Stimulated activated CD8-positive, alpha-beta memory T cell treated with anti-CD3 and anti-CD28 coated beads, Interleukin-2, amount 100 ng/mL, for 48 hours (primary cell): Measurements from ENCODE around the gene CDC42BPA.
"Not testable (repeated sequence)": the region's sequence is repeated elsewhere in the genome, so short reads cannot be mapped to it uniquely, and the experiment has no call there.

Experiments
- DNase-seq, 2 donors: peaks; one replicate each; pipeline ENCODE4 v3.0.0-alpha.2; 2020; ENCODE audit warnings: low read depth in 2 of 2

CDC42BPA gene

GRCh38 chr1:227308367-227309336 is 9.6 kb downstream of the CDC42BPA start:
- no peak for DNase-seq

DNA sequence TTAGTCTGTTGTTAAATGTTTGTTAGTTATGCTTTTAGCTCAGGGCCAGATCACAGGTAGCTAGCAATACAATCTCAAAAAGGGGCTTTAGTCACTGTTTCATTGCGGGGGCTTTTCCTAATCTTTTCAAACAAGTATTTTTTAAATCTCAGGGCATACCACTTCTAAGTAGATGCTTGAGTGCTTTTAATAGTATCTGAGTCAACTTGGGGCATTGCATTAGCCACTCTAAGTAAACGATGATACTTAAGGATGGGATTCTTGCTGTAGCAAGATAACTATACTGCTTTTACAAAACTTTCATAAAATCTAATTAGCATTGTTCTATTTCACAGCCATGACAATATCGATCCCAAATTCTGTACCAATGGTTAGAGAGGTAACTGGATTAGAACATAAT is 11.6 kb downstream of the CDC42BPA start:
- no peak for DNase-seq

DNA sequence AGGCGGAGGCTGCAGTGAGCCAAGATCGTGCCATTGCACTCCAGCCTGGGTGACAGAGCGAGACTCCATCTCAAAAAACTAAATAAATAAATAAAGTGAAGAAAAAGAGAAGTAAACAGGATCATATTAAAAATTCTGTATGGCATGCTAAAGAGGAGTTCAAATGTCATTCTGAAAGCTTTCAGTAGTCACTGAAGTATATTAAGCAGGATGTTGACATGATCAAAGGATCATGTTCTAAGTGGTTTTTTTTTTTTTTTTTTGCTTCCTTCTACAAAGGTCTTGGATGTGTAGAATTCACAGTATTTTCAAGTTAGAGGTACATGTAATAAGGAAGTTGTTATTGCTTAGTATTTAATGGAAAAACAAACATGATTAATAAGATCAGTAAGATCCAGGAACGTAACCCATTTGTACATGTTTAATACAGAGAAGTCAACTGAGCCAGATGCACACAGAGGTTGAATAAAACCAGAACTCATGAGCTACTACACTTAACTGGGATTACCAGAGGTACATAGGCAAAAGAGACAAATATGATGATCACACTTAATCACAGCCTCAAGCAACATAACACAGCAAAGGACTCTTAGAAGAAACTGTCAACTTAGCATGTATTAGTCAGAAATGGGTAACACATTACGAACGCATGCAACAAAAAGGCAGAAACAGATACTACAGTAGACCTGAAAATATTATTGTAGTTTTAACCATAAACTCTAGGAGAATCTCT is 12.2 kb downstream of the CDC42BPA start:
- DNase-seq = no peak

- DNase-seq = no peak
Observed at GRCh38 chr1:227304665-227305064, 13.6 kb downstream of the CDC42BPA start.

GRCh38 chr1:227303662-227304061 is 14.6 kb downstream of the CDC42BPA start:
- DNase-seq = no peak

GRCh38 chr1:227300682-227301081 is 17.6 kb downstream of the CDC42BPA start:
- DNase-seq = no peak

DNA sequence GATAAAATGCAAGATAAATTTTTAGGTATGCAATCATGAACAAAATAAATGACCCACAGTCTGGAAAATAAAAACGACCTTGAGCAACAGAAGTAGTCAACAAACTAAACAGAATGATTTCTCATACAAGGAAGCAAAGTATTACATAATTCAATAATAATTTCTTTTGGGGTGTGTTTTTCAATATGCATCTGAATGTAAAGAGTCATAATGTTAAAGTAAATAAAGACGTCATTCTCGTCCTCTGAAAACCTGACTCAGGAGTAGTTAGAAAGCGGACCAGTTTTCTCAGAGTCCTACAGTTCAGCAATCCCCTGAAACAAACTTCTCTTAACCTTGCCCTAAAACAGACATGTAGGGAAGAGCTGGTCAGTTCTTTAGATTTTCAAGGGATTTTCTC is 18.6 kb downstream of the CDC42BPA start:
- no peak for DNase-seq

- DNase-seq = no peak
Observed at GRCh38 chr1:227299241-227299627, 19.1 kb downstream of the CDC42BPA start.

- no peak for DNase-seq
Observed at GRCh38 chr1:227298512-227299240, 19.6 kb downstream of the CDC42BPA start.

GRCh38 chr1:227297073-227297793 is 21.1 kb downstream of the CDC42BPA start:
- no peak for DNase-seq

DNA sequence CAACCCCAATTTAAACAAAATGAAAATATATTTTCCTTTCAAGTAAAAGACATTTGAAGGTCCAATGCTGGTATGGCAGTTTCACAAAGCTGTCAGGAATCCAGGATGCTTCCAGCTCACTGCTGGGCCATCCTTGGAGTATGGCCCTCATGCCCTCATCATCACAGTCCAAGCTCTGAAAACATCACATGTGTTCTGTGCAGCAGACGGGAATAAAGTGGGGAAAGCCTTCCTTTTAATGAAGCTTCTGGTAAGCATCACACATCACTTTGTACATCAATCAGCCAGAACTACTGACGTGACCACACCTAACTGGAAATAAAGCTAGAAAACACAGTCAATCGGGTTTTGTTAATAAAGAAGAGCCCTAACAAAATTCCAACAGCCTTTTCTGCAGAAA is 22.7 kb downstream of the CDC42BPA start:
- DNase-seq = no peak

GRCh38 chr1:227285745-227286144 is 32.5 kb downstream of the CDC42BPA start:
- DNase-seq = no peak

DNA sequence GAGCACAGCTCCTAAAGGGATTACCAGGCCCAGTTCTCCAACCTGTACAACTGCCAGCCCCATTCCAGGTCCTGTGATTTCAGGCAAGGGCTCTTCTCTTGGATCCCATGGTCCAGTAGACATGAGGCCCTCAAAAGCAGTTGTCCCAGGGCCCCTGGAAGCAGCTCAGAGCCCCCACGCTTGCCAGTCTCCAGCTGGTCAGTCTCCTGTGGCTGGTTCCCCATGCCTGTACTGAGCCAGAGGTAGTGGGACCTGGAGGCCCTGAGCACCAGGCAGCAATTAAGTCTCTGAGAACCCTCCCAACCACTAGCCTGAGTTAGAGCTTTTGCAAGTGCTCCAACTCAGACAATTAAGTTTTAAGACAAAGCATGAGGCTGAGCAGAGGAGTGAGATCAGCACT is 36.9 kb downstream of the CDC42BPA start:
- no peak for DNase-seq

DNA sequence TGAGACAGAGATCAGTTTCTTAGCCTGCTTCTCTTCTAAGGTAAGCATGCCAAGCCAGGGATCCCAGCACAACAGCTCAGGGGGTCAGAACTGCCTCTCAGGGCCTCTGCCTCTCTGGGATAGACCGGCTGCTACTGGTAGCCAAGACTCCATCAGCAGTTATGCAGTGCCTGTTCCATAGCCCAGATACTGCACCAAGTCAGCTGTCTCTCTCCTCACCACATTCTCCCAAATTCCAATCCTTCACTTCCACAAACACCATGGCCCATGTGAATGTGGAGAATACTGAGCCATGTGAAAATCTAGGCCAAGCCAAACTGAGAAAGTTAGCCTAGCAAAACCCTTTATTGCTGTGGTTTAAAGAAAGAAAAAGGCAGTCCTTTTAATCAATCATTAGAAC is 37.5 kb downstream of the CDC42BPA start:
- DNase-seq = no peak

DNA sequence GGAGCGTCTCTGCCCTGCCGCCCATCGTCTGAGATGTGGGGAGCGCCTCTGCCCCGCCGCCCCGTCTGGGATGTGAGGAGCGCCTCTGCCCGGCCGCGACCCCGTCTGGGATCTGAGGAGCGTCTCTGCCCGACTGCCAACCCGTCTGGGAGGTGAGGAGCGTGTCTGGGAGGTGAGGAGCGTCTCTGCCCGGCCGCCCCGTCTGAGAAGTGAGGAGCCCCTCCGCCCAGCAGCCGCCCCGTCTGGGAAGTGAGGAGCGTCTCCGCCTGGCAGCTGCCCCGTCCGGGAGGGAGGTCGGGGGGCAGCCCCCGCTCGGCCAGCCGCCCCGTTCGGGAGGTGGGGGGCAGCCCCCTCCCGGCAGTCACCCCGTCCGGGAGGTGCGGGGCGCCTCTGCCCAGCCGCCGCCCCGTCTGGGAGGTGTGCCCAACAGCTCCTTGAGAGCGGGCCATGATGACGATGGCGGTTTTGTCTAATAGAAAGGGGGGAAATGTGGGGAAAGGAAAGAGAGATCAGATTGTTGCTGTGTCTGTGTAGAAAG is 42.1 kb downstream of the CDC42BPA start:
- not testable (repeated sequence) for DNase-seq

DNA sequence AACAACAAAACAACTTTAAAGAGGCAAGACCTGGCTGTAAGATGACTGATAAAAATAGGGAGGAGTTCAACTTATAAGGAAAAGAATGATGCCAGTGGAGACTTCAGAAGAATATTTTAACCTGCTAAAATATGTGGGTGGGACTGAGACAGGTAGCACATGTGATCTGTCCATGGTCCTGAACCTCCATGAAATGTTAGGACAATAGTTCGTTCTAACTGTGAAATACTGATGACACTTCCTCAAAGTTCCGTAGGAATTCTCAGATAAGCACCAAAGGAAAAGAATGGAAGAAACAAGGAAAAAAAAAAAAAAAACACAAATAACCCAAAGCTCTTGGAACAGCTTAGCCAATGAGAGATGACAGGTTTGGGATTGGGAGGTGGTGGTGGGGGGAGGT is 44.7 kb downstream of the CDC42BPA start:
- no peak for DNase-seq

DNA sequence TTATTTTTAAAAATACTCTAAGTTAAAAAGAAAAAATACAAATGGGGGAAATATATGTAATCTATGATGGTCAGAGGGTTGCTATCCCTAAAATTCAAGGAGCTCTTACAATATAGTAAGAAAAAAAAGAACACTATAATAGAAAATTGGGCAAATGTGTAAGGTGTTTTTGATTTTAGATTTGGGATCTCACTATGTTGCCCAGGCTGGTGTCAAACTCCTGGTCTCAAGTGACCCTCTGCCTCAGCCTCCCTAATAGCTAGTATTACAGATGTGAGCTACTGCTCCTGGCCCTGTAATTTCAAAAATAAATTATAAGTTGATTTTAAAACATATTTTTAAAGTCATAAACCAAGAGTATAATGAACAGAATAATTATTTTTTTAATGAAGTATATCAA is 45.9 kb downstream of the CDC42BPA start:
- DNase-seq = no peak

GRCh38 chr1:227270554-227270953 is 47.7 kb downstream of the CDC42BPA start:
- no peak for DNase-seq

- no peak for DNase-seq
Observed at GRCh38 chr1:227268943-227269342, 49.3 kb downstream of the CDC42BPA start.

DNA sequence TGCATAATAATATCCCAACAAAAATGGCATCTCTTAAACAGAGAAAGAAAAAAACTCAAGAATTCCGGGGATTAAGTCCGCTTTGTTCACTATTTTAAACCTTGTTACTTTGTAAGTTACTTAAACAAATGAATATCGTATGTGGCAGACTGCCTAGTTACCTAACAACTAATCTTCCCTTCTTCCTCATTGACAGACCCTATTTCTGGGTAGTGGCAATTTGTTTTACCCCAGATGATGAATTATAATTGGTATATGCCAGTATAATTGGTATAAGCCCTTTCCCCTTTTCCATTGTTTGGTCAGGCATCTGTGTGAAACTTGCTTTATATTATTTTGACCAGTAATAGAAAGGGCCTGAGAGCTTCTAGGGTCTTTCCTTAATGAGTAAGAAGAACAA is 52.4 kb downstream of the CDC42BPA start:
- DNase-seq = no peak

GRCh38 chr1:227263869-227264268 is 54.4 kb downstream of the CDC42BPA start:
- no peak for DNase-seq
